ENCODE data around the gene HSD17B8.

GRCh38 chr6:33171880-33172687 lies 32.4 kb upstream of the HSD17B8 start:
- no peak for TF ChIP-seq EP300 (IDR thresholded peaks at IDR 0.05)
- TF ChIP-seq POLR2AphosphoS5 (IDR thresholded peaks at IDR 0.05), result no peak
- TF ChIP-seq, protein P1, sequence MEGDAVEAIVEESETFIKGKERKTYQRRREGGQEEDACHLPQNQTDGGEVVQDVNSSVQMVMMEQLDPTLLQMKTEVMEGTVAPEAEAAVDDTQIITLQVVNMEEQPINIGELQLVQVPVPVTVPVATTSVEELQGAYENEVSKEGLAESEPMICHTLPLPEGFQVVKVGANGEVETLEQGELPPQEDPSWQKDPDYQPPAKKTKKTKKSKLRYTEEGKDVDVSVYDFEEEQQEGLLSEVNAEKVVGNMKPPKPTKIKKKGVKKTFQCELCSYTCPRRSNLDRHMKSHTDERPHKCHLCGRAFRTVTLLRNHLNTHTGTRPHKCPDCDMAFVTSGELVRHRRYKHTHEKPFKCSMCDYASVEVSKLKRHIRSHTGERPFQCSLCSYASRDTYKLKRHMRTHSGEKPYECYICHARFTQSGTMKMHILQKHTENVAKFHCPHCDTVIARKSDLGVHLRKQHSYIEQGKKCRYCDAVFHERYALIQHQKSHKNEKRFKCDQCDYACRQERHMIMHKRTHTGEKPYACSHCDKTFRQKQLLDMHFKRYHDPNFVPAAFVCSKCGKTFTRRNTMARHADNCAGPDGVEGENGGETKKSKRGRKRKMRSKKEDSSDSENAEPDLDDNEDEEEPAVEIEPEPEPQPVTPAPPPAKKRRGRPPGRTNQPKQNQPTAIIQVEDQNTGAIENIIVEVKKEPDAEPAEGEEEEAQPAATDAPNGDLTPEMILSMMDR (IDR thresholded peaks at IDR 0.05), result no peak
